Activated CD8-positive, alpha-beta memory T cell treated with anti-CD3 and anti-CD28 coated beads, Interleukin-2, amount 10 ng/mL, durations not matched to agents 7 days and 5 days (primary cell): ENCODE measurements around the gene KIF3B. TPM values are rescaled to one million over a fixed set of nuclear protein-coding genes. Genes with fewer than 3 reads are reported as not detected.
A peak's percentile ranks its signal among the peaks of the same experiment; 100 is the strongest.
"Not testable (repeated sequence)": the region's sequence is repeated elsewhere in the genome, so short reads cannot be mapped to it uniquely, and the experiment has no call there.

Experiments
- ATAC-seq: fragments of 150-1000 bp; cut with Tn5 transposase; one replicate; pipeline ENCODE4 v1.10.0; 2021; ENCODE audit warnings: moderate library complexity
- CTCF ChIA-PET: fragments of 350-600 bp; sonication (Branson Sonifier 250); formaldehyde crosslinking; loops from one replicate; lab custom pipeline; 2021; ENCODE audit warnings: antibody characterized with exemption; lab: Charles Lee
- DNase-seq: peaks from one replicate; pipeline ENCODE4 v3.0.0-alpha.2; 2020
- H3K27ac Mint-ChIP-seq: one replicate; pipeline ENCODE4 v1.8.0; 2021; ENCODE audit warnings: mild to moderate bottlenecking, mixed read lengths
- H3K27me3 Mint-ChIP-seq: one replicate; pipeline ENCODE4 v1.8.0; 2021; ENCODE audit warnings: mixed read lengths
- H3K36me3 Mint-ChIP-seq: one replicate; pipeline ENCODE4 v1.8.0; 2021; ENCODE audit warnings: mild to moderate bottlenecking, mixed read lengths
- H3K4me1 Mint-ChIP-seq: one replicate; pipeline ENCODE4 v1.8.0; 2021; ENCODE audit warnings: mixed read lengths
- H3K4me3 Mint-ChIP-seq: one replicate; pipeline ENCODE4 v1.8.0; 2021; ENCODE audit warnings: mild to moderate bottlenecking, moderate library complexity, mixed read lengths
- H3K9me3 Mint-ChIP-seq: one replicate; pipeline ENCODE4 v1.8.0; 2022; ENCODE audit warnings: low read depth, mixed read lengths
- total RNA-seq, 2 experiments: library from RNA; stranded (reverse); gene quantifications; one replicate each; pipeline ENCODE4 v1.2.3, GENCODE V29; 2021

Gene KIF3B
- total RNA-seq, 2 experiments from 2014 or later, result 19.9 to 26.0 TPM

- CTCF ChIA-PET, result no interaction called here
- H3K27ac Mint-ChIP-seq, result no peak overlapping the region
Measured at GRCh38 chr20:32314768-32315167, 37.3 kb downstream of the KIF3B start.

GRCh38 chr20:32315399-32315798 is 37.9 kb downstream of the KIF3B start:
- DNase-seq (no peak), ATAC-seq (no peak)
- no peaks in the 10 kb centered on the region for H3K27me3 Mint-ChIP-seq
- H3K4me1 Mint-ChIP-seq, result peaks cover 8% of the 10 kb centered on the region
- H3K9me3 Mint-ChIP-seq, result no peaks in the 10 kb centered on the region
- H3K27ac Mint-ChIP-seq, result no peak overlapping the region
- peaks cover 51% of the 10 kb centered on the region for H3K36me3 Mint-ChIP-seq
- no peak overlapping the region for H3K4me3 Mint-ChIP-seq
- CTCF ChIA-PET, result no interaction called here

More at GRCh38 chr20:32314768-32315167, 37.3 kb downstream of the KIF3B start:
- no peak for ATAC-seq
- no peak overlapping the region for H3K4me3 Mint-ChIP-seq
- no peak for DNase-seq
- no peaks in the 10 kb centered on the region for H3K9me3 Mint-ChIP-seq
- H3K36me3 Mint-ChIP-seq, result peaks cover 56% of the 10 kb centered on the region
- H3K27me3 Mint-ChIP-seq, result no peaks in the 10 kb centered on the region
- H3K4me1 Mint-ChIP-seq, result peaks cover 8% of the 10 kb centered on the region

GRCh38 chr20:32315891-32316290 is 38.4 kb downstream of the KIF3B start:
- Mint-ChIP-seq H3K27ac (no peak overlapping the region), H3K36me3 (peaks cover 49% of the 10 kb centered on the region), H3K27me3 (no peaks in the 10 kb centered on the region), H3K4me3 (no peak overlapping the region), H3K9me3 (no peaks in the 10 kb centered on the region), H3K4me1 (peaks cover 8% of the 10 kb centered on the region)
- no peak for DNase-seq
- ATAC-seq, result no peak
- CTCF ChIA-PET, result no interaction called here

- Mint-ChIP-seq H3K27me3 (no peaks in the 10 kb centered on the region), H3K9me3 (no peaks in the 10 kb centered on the region), H3K36me3 (peaks cover 50% of the 10 kb centered on the region), H3K4me3 (no peak overlapping the region), H3K4me1 (peaks cover 10% of the 10 kb centered on the region), H3K27ac (peak overlapping the region; percentile 20)
- no peak for DNase-seq
- no peak for ATAC-seq
- CTCF ChIA-PET, result interaction anchor here (1.0 kb wide), 1 partner anchor 25 kb away, joined by 3 read pairs; no protein-coding TSS in a partner anchor
Measured at GRCh38 chr20:32316667-32317066, 39.2 kb downstream of the KIF3B start.

GRCh38 chr20:32319100-32319499 is 41.6 kb downstream of the KIF3B start:
- Mint-ChIP-seq H3K4me3 (no peak overlapping the region), H3K4me1 (peaks cover 6% of the 10 kb centered on the region), H3K27ac (no peak overlapping the region), H3K9me3 (no peaks in the 10 kb centered on the region), H3K36me3 (peaks cover 41% of the 10 kb centered on the region), H3K27me3 (no peaks in the 10 kb centered on the region)
- DNase-seq, result no peak
- CTCF ChIA-PET, result no interaction called here
- ATAC-seq, result no peak

GRCh38 chr20:32320305-32320704 is 42.9 kb downstream of the KIF3B start:
- Mint-ChIP-seq H3K9me3 (no peaks in the 10 kb centered on the region), H3K4me1 (peaks cover 6% of the 10 kb centered on the region), H3K4me3 (no peak overlapping the region), H3K27ac (no peak overlapping the region), H3K27me3 (no peaks in the 10 kb centered on the region), H3K36me3 (peaks cover 34% of the 10 kb centered on the region)
- ATAC-seq, result no peak
- CTCF ChIA-PET, result interaction anchor here (1.2 kb wide), 1 partner anchor 12 kb away, joined by 3 read pairs; no protein-coding TSS in a partner anchor
- no peak for DNase-seq

- H3K27ac Mint-ChIP-seq, result peak overlapping the region; percentile 36
- H3K4me1 Mint-ChIP-seq, result peaks cover 8% of the 10 kb centered on the region
- no peak for DNase-seq
- CTCF ChIA-PET, result interaction anchor here (1.1 kb wide), 1 partner anchor 12 kb away, joined by 3 read pairs; no protein-coding TSS in a partner anchor
- no peak overlapping the region for H3K4me3 Mint-ChIP-seq
- no peaks in the 10 kb centered on the region for H3K27me3 Mint-ChIP-seq
- H3K9me3 Mint-ChIP-seq, result no peaks in the 10 kb centered on the region
- ATAC-seq, result peak; percentile 35
- peaks cover 28% of the 10 kb centered on the region for H3K36me3 Mint-ChIP-seq
Measured at GRCh38 chr20:32321390-32321789, 43.9 kb downstream of the KIF3B start.

GRCh38 chr20:32322260-32322659 is 44.8 kb downstream of the KIF3B start:
- not testable (repeated sequence) for H3K4me1 Mint-ChIP-seq, H3K4me3 Mint-ChIP-seq, H3K27me3 Mint-ChIP-seq

GRCh38 chr20:32323761-32324160 is 46.3 kb downstream of the KIF3B start:
- not testable (repeated sequence) for ATAC-seq, H3K9me3 Mint-ChIP-seq, DNase-seq, H3K4me3 Mint-ChIP-seq, H3K27ac Mint-ChIP-seq, H3K4me1 Mint-ChIP-seq, H3K27me3 Mint-ChIP-seq
- H3K36me3 Mint-ChIP-seq, result peaks cover 26% of the 10 kb centered on the region
- CTCF ChIA-PET, result interaction anchor here (0.5 to 1.0 kb wide), 5 partner anchors 10 to 450 kb away, joined by 3 to 4 read pairs (median 3); no protein-coding TSS in a partner anchor

More at GRCh38 chr20:32322260-32322659, 44.8 kb downstream of the KIF3B start:
- H3K27ac Mint-ChIP-seq, H3K9me3 Mint-ChIP-seq, ATAC-seq, DNase-seq: not testable (repeated sequence)
- H3K36me3 Mint-ChIP-seq, result peaks cover 27% of the 10 kb centered on the region
- CTCF ChIA-PET, result interaction anchor here (1.1 kb wide), 1 partner anchor 13 kb away, joined by 3 read pairs; no protein-coding TSS in a partner anchor

- ATAC-seq, result no peak
- no peaks in the 10 kb centered on the region for H3K9me3 Mint-ChIP-seq
- no peaks in the 10 kb centered on the region for H3K27me3 Mint-ChIP-seq
- no peak for DNase-seq
- no peak overlapping the region for H3K4me3 Mint-ChIP-seq
- H3K27ac Mint-ChIP-seq, result no peak overlapping the region
- peaks cover 13% of the 10 kb centered on the region for H3K4me1 Mint-ChIP-seq
- CTCF ChIA-PET, result interaction anchor here (0.6 to 1.5 kb wide), 3 partner anchors 8 to 34 kb away, joined by 3 to 4 read pairs (median 3); no protein-coding TSS in a partner anchor
- peaks cover 34% of the 10 kb centered on the region for H3K36me3 Mint-ChIP-seq
Measured at GRCh38 chr20:32325706-32326503, 48.5 kb downstream of the KIF3B start.

GRCh38 chr20:32326504-32326845 is 49.0 kb downstream of the KIF3B start:
- Mint-ChIP-seq H3K4me1 (peaks cover 17% of the 10 kb centered on the region), H3K36me3 (peaks cover 36% of the 10 kb centered on the region), H3K9me3 (no peaks in the 10 kb centered on the region), H3K4me3 (no peak overlapping the region), H3K27me3 (no peaks in the 10 kb centered on the region), H3K27ac (no peak overlapping the region)
- CTCF ChIA-PET, result interaction anchor here (1.5 kb wide), 1 partner anchor 10 kb away, joined by 3 read pairs; no protein-coding TSS in a partner anchor
- ATAC-seq (no peak), DNase-seq (no peak)

GRCh38 chr20:32327087-32327681 is 49.7 kb downstream of the KIF3B start:
- H3K27me3 Mint-ChIP-seq, result no peaks in the 10 kb centered on the region
- peaks cover 40% of the 10 kb centered on the region for H3K36me3 Mint-ChIP-seq
- no peak for DNase-seq
- CTCF ChIA-PET, result interaction anchor here (1.5 kb wide), 1 partner anchor 9 kb away, joined by 3 read pairs; no protein-coding TSS in a partner anchor
- H3K27ac Mint-ChIP-seq, result no peak overlapping the region
- no peak overlapping the region for H3K4me3 Mint-ChIP-seq
- no peak for ATAC-seq
- H3K4me1 Mint-ChIP-seq, result peaks cover 22% of the 10 kb centered on the region
- H3K9me3 Mint-ChIP-seq, result no peaks in the 10 kb centered on the region

- H3K27ac Mint-ChIP-seq, result no peak overlapping the region
- CTCF ChIA-PET, result interaction anchor here (1.1 kb wide), 1 partner anchor 45 kb away, joined by 3 read pairs; no protein-coding TSS in a partner anchor
Measured at GRCh38 chr20:32329817-32330554, 52.5 kb downstream of the KIF3B start.

More at GRCh38 chr20:32329817-32330554, 52.5 kb downstream of the KIF3B start:
- H3K9me3 Mint-ChIP-seq, result no peaks in the 10 kb centered on the region
- no peak for DNase-seq
- H3K36me3 Mint-ChIP-seq, result peaks cover 45% of the 10 kb centered on the region
- no peak overlapping the region for H3K4me3 Mint-ChIP-seq
- no peaks in the 10 kb centered on the region for H3K27me3 Mint-ChIP-seq
- ATAC-seq, result no peak
- H3K4me1 Mint-ChIP-seq, result peaks cover 49% of the 10 kb centered on the region
